NCI-H187 (cell line): ENCODE data around the gene CNRIP1.

Experiments used
- DNase-seq, 2 experiments: peaks; one replicate each; lab custom pipeline; 2025; lab: John Stamatoyannopoulos, UW

CNRIP1 gene

DNA sequence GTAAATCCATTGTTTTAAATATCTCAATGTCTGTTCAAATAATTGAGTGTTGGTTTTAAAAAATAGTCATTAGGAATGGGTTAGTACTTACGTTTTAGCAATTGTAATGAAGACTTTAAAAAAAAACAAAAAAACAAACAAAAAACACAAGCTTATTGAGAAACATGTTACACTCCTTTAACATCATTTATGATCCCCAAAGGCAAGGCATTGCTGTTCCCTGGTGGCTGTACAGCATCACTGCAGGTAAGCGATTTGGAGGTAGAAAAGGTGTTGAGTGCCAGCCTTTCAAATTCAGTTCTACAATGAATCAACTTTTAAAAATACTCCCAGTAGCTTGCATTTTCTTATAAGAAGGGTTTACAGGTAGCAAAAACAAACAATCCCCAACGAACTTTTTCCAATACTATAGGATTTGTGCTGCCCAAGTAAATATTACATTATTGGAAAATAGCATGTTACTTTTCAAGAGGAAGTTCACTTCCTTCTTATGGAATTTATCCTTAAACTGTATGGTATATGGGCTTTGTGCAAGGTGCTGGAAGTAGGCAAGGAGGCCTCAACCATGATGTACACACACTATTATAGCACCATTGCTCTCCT, 27.5 kb downstream of the CNRIP1 start:
- no peak for DNase-seq

DNA sequence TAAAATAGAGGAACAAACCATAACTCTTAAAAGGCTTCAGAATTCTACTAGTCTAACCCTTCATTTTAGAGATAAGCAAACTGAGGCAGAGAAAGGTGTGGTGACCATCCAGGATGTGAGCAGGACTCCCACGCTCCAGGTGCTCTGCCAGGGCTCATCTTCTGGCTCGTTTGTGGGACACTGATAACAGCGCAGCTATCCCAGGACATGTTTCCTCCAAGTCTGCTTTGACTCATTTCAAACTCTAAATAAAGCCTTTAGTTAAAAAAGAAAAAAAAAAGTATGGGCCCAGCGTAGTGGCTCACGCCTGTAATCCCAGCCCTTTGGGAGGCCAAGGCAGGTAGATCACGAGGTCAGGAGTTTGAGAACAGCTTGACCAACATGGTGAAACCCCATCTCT, 28.4 kb downstream of the CNRIP1 start:
- no peak for DNase-seq

DNA sequence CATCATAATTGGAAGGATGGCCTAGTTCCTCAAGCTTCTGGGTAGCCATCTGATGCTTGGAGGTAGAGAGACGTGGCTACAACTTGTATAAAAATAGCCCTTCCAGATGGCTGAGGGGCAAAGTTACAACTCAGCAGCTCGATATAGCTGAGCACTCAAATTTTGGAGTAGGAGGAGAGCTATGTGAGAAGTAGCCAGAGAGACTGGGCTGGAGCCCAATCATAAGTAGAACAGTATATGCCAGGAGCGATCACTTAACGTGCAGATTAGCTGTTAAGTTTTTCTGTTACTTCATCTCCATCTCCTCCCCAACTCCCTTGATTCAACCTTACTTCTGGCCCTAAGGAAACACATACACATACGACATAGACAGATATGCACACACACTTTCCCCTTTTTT, 28.8 kb downstream of the CNRIP1 start:
- DNase-seq, result no peak

DNA sequence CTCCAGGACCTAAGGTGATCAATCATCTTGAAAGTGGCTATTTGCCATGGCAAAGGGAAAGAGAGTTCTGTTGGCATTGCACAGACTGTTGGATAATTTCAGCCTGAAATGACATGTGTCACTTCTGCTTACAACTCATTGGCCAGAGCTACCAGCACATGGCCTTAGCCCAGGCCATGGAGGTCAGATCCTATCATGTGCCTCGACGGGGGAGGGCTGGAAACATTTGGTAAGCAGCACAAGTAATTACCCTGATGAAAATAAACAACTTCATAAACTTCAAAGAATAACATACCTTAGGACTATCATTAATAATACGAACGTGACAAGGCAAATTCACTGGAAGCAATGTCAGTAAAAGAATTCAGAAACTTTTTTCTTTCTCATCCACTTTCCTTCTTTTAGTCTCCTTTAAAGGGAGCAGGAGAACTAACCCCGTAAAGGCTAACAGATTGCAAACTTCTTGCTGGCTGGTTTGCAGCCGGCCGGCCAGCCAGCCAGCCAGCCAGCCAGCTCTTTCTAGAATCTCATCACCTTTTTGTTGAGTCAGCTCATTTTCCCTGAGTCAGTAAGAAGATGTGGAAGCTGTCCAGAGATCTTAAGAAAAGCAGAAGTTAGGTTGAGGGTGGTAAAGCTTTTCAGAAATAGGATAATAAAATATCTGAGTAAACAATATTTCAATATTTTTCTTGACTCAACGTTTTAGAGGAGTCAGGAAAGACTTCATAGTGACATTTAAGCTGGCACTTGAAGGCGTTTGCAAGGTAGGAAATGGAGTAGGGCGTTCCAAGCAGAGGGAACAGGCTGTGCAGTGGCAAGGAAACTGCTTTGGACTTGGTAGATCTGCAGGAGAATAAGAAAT, 31.9 kb downstream of the CNRIP1 start:
- DNase-seq, result no peak

DNA sequence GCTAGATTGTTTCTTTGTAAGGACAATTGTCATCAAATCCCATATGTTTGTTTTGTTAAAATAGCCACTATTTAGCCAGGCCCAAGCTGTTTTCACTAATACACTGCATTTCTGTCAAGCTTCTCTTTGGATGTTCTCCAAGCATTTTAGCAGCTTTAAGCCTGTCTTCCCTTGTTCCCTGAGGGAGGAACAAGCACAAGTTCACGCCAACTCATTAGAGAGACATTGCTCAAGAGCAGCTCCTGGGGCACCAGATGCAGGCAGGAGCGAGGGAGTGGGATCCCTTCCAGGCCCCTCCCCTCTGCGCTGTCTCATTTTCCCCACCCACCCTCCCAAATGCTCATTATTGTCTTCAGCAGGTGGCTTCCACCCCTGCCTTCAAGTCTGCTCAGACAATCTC, 34.9 kb downstream of the CNRIP1 start:
- DNase-seq, result no peak

DNA sequence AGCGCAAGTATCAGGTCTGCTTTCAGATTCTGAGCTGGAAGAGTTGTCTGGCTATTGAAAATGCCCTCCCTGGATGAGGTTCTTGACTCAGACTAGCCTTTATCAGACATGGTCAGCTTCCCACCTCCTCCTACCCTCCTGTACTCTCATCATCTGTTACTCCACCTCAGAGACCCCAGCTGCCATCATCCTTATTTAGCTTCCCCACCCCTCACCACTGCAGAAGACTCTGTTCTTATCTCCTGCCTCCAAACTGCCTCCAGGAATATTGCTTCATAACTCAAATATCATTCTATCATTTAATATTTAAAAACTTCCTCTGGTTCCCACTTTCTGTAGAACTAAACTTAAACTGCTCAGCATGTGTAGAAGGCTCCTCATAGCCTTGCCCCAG, 36.3 kb downstream of the CNRIP1 start:
- no peak for DNase-seq

DNA sequence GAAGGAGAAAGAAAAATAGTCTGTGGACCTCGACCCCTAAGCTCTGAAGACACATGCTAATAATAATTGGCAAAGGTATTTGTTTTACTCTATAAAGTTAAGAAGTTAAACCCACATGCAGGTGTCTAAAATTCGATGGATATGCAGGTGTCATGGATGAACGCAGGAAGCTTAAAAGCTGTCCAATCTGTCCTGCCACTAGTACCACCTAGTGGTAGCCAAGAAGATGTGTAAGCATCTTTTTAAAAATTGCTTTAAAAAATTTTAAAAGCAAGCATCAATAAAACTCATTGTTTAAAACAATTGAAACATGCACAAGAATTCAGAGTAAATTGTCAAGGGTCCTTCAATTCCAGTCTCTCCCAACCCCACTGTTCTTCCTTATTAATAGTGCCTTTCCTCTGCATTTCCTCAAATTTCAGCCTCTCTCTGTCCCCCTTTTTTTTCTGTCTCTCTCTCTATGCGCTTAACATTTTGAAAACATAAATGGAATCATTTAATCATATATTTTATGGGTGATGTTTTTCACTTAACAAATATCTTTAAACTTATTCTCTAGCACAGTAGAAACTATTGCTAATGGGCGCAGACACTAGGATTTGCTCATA, 36.8 kb downstream of the CNRIP1 start:
- DNase-seq, result no peak

DNA sequence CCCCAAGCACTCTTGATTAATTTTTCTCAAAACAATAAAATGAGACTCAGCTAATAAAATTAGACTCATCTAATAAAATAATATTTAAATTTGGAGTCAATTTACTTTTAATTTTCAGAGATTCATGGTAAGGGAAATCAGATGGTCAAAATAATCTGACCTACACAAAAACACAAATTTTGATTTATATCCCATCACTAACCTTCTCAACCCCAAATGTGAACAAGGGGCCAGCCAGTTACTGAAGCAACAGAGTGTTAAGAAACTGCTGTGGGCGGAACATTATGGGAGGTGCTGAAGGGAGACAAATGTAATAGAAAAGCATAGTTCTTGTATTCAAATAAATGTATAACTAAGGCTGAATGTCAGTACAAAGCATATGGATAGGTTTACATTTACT, 39.0 kb downstream of the CNRIP1 start:
- no peak for DNase-seq

DNA sequence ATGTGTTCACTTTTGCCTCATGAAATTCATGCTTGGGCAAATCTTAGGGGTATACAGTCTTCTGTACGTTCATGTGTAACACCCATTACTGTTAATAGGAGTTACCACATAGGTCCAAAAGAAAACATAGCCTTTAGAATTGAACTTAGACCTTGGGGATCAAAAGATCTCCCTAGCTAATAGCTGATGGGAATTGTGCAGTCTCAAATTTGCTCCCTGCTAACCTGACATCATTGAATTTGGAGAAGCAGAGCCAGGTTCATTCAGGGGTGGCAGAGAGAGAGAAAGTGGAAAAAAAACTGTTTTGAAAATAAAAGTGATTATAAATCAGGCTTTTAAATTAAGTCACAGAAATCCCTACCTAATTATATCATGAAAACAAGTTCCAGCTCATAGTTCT, 39.4 kb downstream of the CNRIP1 start:
- DNase-seq, result no peak

DNA sequence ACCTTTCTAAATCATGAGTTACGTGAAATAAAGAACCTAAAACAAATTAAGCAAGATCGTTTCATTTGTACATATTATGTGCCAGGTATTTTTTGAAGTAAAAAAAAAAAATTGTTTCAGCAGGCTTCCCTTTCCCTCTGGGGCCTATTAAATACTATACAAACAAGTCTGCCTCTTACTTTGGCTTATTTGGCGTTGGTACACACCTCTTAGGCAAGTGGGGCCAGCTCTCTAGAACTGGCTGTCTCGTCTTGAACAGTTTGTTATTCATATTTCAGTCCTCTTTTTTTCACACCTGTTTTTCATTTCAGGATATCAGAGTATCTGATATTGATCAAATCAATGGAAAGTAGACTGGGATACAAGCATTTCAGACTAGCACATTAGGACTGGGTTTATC, 40.1 kb downstream of the CNRIP1 start:
- no peak for DNase-seq

DNA sequence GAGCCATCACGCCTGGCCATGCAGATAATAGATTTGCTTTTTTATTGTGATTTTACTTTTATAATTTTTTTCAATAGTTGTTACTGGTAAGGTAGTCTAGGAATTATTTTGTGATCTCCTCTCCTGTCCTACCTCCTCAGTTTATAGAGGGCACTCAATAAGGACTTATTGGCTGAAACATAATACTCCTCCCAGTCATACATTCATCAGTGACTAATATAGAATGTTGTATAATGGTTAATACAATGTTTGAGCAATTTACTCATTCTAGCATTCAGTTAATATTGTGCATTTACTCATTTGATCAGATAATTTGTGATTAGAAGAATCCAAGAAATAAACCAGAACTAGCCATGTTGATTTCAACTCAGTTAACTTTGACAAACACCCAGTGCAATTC, 41.6 kb downstream of the CNRIP1 start:
- no peak for DNase-seq

DNA sequence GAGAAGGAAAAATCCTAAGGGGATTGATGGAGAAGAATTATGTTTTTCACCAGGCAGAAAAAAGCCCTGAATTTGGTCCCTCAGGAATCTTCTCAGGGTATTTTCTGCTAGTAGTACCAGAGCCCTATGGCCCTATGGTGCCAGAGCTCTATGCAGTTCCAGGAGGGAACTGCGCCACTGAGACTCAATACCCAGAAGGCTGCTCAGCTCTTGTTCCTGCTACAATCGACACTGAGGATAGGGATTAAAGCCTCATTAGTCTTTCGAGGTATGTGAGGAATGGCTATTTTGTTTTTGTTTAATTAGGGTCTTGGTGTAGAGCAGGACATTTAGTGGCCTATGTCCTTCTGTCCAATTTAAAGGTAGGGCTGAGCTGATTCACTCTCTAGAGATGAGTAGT, 45.7 kb downstream of the CNRIP1 start:
- no peak for DNase-seq

DNA sequence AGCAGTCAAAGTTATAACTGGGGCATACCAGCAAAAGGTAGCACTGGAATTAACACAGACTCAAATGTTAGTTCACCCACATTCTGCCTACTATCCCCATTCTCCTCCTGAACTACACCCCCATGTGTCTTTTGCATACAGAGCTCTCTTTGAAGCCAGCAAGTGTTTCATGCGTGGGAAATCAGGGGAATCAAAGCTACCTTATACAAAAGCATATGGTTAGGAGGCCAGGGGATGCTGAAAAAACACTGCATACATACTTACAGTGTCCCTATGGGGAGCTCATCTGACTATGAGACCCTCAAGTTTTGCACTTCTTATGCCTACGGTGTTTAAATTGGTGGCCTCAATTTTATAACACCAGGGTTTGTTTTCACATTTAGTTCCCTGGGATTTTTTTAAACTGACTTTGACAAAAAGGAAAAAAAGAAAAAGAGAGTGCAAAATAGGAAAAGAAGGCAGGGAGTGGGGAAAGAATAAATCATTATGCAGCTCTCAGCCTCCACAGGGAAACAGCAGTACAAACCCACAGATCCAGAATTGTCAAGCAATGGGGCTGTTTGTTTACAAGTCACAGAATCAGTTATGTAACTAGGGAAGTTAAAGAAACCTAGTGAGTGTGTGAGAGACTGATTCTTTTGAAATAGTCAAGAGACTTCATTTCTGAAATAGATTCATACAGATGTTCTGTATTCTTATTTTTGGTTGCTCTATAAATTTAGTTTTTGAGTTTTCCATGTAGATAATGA, 47.3 kb downstream of the CNRIP1 start:
- DNase-seq, result no peak

DNA sequence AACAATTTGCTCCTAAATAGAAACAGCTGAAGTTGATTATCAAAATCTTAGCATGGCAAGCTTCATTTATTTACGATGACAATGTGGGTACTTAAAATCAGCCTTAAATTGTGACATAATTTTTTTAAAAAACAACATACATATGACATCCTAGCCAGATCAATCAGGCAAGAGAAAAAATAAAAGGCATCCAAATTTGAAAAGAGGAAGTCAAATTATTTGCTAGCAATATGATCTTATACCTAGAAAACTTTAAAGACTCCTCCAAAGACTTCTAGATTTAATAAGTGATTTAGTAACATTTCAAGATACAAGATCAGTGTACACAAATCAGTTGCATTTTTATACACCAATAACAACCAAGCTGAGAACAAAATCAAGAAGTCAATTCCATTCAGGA, 53.1 kb downstream of the CNRIP1 start:
- no peak for DNase-seq

DNA sequence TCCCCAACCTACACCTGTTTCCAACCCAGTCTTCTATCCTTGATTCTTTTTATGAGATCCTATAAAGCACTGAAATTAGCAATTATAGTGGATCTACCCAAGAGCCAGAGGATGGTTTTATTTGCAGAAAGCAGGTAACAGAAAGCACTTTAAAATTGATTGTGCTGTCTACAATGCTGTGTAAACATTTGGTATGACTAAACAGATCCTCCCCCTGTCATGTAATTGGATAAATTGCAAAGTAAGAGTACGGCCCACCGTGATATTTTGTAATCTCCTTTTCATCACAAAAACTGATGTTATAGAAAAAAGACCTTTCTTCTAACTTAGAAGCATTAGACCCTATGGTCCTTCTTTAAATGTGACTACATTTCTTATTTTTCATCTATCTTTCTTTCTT, 56.1 kb downstream of the CNRIP1 start:
- DNase-seq, result no peak

DNA sequence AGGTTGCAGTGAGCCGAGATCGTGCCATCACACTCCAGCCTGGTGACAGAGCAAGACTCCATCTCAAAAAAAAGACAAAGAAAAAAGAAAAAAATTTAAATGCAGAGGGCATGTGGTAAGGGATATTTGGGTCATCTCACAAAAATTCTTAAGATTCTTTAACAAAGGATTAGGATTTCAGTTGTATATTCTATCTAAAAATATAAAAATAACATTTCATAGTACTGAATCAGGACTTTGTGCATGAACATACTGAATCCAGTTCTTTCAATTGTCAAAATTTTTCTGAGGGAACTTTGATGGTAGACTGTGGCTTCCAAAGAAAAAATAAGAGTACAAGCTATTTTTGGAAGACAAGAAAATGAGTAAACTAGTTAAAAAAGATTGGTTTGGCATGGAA, 60.9 kb downstream of the CNRIP1 start:
- no peak for DNase-seq

DNA sequence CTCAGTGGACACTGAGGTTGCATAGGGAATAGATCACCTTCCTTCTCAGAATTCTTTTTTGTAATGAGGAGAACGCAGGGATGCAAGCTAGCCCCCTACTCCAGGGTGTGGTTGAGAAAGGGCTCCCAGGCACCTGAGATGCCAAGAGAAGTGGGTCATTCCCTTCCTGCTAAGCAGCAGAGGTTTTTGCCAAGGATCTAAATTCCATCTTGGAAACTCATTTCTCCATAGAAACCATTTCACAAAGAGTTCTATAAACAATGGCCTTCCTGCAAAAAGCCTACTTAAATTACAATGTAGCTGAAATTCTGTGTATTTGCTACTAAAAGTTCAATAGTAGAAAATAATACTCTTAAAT, 63.7 kb downstream of the CNRIP1 start:
- DNase-seq, result no peak

DNA sequence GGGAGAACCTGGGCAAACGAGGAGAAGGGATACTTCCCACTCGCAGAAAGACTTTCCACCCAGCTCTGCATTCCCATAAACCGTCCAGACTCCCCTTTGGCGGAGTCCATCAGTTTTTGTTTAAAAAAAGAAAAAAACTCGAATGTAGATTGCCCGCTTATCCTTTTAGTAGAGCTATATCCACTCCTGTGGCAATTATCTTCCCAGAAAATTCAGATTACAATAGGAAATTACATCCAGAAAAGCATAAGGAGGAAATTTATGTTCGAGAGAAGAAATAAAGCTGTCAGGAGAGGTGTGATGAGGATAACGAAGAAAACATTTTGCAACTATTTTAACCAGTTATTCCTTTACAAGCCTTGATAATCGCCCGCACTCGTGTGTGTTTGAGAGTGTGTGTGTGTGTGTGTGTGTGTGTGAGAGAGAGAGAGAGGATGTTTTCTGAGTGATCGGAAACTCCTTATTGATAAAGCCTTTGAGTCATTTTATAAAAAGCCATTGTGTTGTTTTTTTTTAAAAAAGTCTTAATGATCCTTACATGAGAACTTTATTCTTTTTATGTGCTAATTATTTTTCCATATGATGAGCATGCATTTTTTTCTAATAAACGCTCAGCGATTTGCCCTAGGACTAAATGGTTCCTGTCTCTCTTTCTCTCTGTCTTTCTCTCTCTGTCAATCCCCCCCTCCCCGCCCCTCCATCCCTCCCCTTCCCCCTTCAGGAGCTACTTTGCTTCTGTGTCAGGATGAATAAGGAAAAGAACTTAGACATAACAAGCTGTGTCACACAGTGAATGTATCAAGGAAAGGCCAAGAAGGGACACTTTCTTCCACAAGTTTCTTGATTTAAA, 66.3 kb downstream of the CNRIP1 start:
- DNase-seq, result no peak

DNA sequence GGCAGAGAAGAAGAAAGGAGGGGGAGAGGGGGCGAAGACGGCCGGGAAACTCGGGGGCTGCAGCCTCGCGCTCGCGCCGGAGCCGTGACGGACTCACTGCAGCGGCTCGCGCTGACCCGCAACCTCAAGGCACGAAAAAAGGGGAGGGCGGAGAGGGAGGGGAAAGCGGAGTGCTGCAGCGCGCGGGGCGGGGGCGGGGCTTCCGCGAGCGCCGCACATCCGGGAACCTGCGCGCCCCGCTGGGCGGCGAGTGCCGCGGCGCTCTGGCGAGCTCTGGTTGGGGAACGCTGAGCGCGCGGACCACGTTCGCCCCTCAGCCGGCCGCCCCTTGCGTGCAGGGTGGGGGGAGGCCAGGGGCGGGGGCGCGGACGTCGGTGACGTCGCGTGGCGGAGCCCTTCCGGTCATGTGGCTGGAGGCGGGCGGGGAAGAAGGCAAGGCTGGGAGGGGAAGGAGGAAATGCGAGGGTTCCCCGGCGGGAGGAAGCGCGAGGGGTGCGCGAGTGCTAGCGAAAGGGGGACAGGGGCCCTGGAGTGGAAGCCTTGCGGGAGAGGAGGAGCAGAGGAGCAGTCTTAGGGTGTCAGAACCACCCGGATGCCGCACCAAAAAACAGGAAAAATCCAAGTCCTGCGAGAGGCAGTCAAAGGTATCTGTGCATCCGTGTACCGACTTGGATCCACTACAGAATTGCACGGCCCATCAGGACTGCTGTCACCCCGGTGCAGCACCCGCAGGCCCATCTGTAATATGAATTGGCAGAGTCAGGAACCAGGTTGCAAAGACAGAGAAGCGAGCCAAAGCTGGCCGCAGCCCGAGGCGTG, 67.1 kb downstream of the CNRIP1 start, which contains the start of gene PPP3R1:
Gene PPP3R1 (minus strand): TSS at position 133 of the 819 bp plus-strand sequence. CDS start 405 bp downstream, outside the sequence.
- DNase-seq, result peak; percentile 89 to 97

DNA sequence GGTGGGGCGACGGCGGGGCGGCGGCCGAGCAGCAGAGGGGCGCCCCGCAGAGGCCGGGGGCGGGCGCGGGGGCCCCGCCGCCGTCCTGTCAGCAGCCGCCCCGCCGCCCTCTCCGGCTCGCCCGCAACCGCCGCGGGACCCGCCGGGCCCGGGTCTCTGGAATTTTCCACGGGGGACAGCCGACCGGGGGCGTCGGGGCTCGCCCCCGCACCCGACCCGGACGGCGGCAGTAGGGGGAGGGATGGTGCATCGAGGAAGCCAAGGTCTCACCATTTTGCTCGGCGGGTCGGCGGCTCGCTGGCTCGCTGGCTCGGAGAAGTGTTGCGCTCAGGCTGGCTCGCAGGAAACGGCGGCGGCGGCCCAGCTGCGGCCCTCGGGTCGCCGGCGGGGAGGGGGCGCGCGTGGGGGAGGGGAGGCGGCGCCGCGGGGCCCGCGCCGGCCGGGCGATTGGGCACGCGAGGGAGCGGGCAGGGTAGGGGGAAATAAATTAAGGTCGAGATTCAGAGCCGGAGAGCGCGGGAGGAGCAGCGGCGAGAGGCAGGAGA, 67.8 kb downstream of the CNRIP1 start:
- DNase-seq, result no peak
